ENCODE results near the gene AEBP1. TPM values are rescaled to one million over a fixed set of nuclear protein-coding genes. Genes with fewer than 3 reads are reported as not detected.
A peak's percentile ranks its signal among the peaks of the same experiment; 100 is the strongest.

AEBP1 gene
- total RNA-seq, 1 experiment from 2014 or later = 50.8 TPM

DNA sequence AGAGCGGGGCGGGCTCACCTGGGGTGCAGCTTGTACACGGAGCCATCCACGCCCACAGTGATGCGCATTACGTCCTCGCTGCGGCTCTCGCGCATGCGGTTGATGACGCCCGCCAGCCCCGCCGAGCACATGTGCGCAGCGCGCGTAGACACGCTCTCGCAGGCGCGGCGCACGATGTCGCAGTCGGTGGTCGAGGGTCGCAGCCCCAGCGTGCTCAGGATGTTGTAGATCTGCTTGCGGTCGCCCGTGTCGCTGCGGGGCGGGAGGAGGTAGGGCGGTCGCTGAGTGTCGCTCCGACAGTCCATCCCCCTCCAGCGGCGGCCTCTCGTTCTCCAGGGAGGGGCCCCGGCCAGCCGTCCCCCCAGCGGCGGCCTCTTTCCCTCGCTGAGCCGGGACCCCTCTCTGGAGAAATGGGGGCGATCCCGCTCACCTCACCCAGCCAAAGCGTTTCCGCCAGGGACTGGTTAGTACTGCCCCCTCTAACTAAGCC, 41.4 kb downstream of the AEBP1 start (continued):
- TF ChIP-seq, protein P1, sequence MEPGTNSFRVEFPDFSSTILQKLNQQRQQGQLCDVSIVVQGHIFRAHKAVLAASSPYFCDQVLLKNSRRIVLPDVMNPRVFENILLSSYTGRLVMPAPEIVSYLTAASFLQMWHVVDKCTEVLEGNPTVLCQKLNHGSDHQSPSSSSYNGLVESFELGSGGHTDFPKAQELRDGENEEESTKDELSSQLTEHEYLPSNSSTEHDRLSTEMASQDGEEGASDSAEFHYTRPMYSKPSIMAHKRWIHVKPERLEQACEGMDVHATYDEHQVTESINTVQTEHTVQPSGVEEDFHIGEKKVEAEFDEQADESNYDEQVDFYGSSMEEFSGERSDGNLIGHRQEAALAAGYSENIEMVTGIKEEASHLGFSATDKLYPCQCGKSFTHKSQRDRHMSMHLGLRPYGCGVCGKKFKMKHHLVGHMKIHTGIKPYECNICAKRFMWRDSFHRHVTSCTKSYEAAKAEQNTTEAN (CRISPR knock-in tag; IDR thresholded peaks at IDR 0.05) = peak; percentile 99
- TF ChIP-seq, protein P2, sequence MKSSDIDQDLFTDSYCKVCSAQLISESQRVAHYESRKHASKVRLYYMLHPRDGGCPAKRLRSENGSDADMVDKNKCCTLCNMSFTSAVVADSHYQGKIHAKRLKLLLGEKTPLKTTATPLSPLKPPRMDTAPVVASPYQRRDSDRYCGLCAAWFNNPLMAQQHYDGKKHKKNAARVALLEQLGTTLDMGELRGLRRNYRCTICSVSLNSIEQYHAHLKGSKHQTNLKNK (CRISPR knock-in tag; IDR thresholded peaks at IDR 0.05) = no peak
- TF ChIP-seq NR2C2 (CRISPR knock-in tag; IDR thresholded peaks at IDR 0.05) (peak; percentile 91), RELA (CRISPR knock-in tag; IDR thresholded peaks at IDR 0.05; ENCODE audit: borderline replicate concordance) (peak; percentile 99), E2F5 (CRISPR knock-in tag; IDR thresholded peaks at IDR 0.05) (peak; percentile 96), NR1H2 (CRISPR knock-in tag; IDR thresholded peaks at IDR 0.05) (peak; percentile 94), OVOL2 (CRISPR knock-in tag; IDR thresholded peaks at IDR 0.05; ENCODE audit: borderline replicate concordance) (no peak), GTF2I (CRISPR knock-in tag; conservative IDR thresholded peaks at IDR 0.05) (no peak), EMX1 (CRISPR knock-in tag; IDR thresholded peaks at IDR 0.05) (no peak), ERG (CRISPR knock-in tag; IDR thresholded peaks at IDR 0.05) (no peak), CTCF (IDR thresholded peaks at IDR 0.05) (no peak), GRHL2 (CRISPR knock-in tag; IDR thresholded peaks at IDR 0.05; ENCODE audit: insufficient replicate concordance, severe bottlenecking) (no peak), FOXJ3 (CRISPR knock-in tag; IDR thresholded peaks at IDR 0.05; ENCODE audit: borderline replicate concordance) (peak; percentile 89), KAT7 (CRISPR knock-in tag; IDR thresholded peaks at IDR 0.05; ENCODE audit: borderline replicate concordance) (peak; percentile 99), ZNF138 (CRISPR knock-in tag; conservative IDR thresholded peaks at IDR 0.05) (peak; percentile 94), SMAD3 (CRISPR knock-in tag; IDR thresholded peaks at IDR 0.05; ENCODE audit: borderline replicate concordance) (peak; percentile 99), NFYB (CRISPR knock-in tag; conservative IDR thresholded peaks at IDR 0.05; ENCODE audit: low read depth) (peak; percentile 72), ZNF416 (CRISPR knock-in tag; IDR thresholded peaks at IDR 0.05) (no peak), PRRX2 (CRISPR knock-in tag; IDR thresholded peaks at IDR 0.05) (no peak), FOXP4 (CRISPR knock-in tag; IDR thresholded peaks at IDR 0.05) (peak; percentile 100)
- TF ChIP-seq, protein P3, sequence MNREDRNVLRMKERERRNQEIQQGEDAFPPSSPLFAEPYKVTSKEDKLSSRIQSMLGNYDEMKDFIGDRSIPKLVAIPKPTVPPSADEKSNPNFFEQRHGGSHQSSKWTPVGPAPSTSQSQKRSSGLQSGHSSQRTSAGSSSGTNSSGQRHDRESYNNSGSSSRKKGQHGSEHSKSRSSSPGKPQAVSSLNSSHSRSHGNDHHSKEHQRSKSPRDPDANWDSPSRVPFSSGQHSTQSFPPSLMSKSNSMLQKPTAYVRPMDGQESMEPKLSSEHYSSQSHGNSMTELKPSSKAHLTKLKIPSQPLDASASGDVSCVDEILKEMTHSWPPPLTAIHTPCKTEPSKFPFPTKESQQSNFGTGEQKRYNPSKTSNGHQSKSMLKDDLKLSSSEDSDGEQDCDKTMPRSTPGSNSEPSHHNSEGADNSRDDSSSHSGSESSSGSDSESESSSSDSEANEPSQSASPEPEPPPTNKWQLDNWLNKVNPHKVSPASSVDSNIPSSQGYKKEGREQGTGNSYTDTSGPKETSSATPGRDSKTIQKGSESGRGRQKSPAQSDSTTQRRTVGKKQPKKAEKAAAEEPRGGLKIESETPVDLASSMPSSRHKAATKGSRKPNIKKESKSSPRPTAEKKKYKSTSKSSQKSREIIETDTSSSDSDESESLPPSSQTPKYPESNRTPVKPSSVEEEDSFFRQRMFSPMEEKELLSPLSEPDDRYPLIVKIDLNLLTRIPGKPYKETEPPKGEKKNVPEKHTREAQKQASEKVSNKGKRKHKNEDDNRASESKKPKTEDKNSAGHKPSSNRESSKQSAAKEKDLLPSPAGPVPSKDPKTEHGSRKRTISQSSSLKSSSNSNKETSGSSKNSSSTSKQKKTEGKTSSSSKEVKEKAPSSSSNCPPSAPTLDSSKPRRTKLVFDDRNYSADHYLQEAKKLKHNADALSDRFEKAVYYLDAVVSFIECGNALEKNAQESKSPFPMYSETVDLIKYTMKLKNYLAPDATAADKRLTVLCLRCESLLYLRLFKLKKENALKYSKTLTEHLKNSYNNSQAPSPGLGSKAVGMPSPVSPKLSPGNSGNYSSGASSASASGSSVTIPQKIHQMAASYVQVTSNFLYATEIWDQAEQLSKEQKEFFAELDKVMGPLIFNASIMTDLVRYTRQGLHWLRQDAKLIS (CRISPR knock-in tag; IDR thresholded peaks at IDR 0.05; ENCODE audit: borderline replicate concordance) = peak; percentile 95; the same call in 1 of the 2 replicates
- TF ChIP-seq, protein P4, sequence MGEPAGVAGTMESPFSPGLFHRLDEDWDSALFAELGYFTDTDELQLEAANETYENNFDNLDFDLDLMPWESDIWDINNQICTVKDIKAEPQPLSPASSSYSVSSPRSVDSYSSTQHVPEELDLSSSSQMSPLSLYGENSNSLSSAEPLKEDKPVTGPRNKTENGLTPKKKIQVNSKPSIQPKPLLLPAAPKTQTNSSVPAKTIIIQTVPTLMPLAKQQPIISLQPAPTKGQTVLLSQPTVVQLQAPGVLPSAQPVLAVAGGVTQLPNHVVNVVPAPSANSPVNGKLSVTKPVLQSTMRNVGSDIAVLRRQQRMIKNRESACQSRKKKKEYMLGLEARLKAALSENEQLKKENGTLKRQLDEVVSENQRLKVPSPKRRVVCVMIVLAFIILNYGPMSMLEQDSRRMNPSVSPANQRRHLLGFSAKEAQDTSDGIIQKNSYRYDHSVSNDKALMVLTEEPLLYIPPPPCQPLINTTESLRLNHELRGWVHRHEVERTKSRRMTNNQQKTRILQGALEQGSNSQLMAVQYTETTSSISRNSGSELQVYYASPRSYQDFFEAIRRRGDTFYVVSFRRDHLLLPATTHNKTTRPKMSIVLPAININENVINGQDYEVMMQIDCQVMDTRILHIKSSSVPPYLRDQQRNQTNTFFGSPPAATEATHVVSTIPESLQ (CRISPR knock-in tag; IDR thresholded peaks at IDR 0.05) = peak; percentile 73; the same call in 1 of the 2 replicates

Measured in WTC11 (cell line).